Neural progenitor cell (in vitro differentiated cells): ENCODE measurements around the gene NRP1. TPM values are rescaled to one million over a fixed set of nuclear protein-coding genes. Genes with fewer than 3 reads are reported as not detected.

Experiments used
- DNase-seq: peaks from one replicate; pipeline ENCODE4 v3.0.0-alpha.2; 2016; ENCODE audit warnings: low spot score
- H2AFZ ChIP-seq: fragments of 200-600 bp; sonication (generic); replicated peaks from 2 replicates; pipeline ENCODE4 v1.6.1; 2016; ENCODE audit warnings: antibody characterized with exemption
- H3F3A ChIP-seq: fragments of 200-600 bp; sonication (generic); 2 replicates; pipeline ENCODE4 v1.6.1; 2016; ENCODE audit warnings: antibody characterized with exemption, low read depth
- H3K27ac ChIP-seq: fragments of 200-600 bp; sonication (generic); 2 replicates; pipeline ENCODE4 v1.5.1; 2016; ENCODE audit warnings: mild to moderate bottlenecking
- H3K27me3 ChIP-seq: fragments of 200-600 bp; sonication (generic); 2 replicates; pipeline ENCODE4 v1.6.1; 2016; ENCODE audit warnings: mild to moderate bottlenecking, moderate library complexity
- H3K36me3 ChIP-seq: fragments of 200-600 bp; sonication (generic); 2 replicates; pipeline ENCODE4 v1.5.1; 2016
- H3K4me1 ChIP-seq: fragments of 200-600 bp; sonication (generic); 2 replicates; pipeline ENCODE4 v1.6.1; 2016; ENCODE audit warnings: mixed run types
- H3K4me2 ChIP-seq: fragments of 200-600 bp; sonication (generic); 2 replicates; pipeline ENCODE4 v1.6.1; 2016
- H3K4me3 ChIP-seq: fragments of 200-600 bp; sonication (generic); 2 replicates; pipeline ENCODE4 v1.5.1; 2016
- H3K79me2 ChIP-seq: fragments of 200-600 bp; sonication (generic); 2 replicates; pipeline ENCODE4 v1.6.1; 2016; ENCODE audit warnings: low read depth
- H3K9ac ChIP-seq: fragments of 200-600 bp; sonication (generic); 2 replicates; pipeline ENCODE4 v1.6.1; 2016
- H3K9me3 ChIP-seq: fragments of 200-600 bp; sonication (generic); 2 replicates; pipeline ENCODE4 v1.5.1; 2016; ENCODE audit warnings: low read depth
- H4K20me1 ChIP-seq: fragments of 200-600 bp; sonication (generic); 2 replicates; pipeline ENCODE4 v1.6.1; 2016; ENCODE audit warnings: low read depth
- H3K27ac Mint-ChIP-seq: 3 replicates; pipeline ENCODE4 v1.8.0; 2021; ENCODE audit warnings: mixed read lengths
- H3K27me3 Mint-ChIP-seq: 2 replicates; pipeline ENCODE4 v1.8.0; 2022; ENCODE audit warnings: low read depth, mild to moderate bottlenecking, inconsistent platforms, moderate library complexity, mixed read lengths; ENCODE audit not compliant: insufficient read depth
- H3K36me3 Mint-ChIP-seq: 3 replicates; pipeline ENCODE4 v1.8.0; 2021; ENCODE audit warnings: mixed read lengths
- H3K4me1 Mint-ChIP-seq: 3 replicates; pipeline ENCODE4 v1.8.0; 2021; ENCODE audit warnings: mixed read lengths
- H3K4me3 Mint-ChIP-seq: 3 replicates; pipeline ENCODE4 v1.8.0; 2021; ENCODE audit warnings: mild to moderate bottlenecking, moderate library complexity, mixed read lengths
- H3K9me3 Mint-ChIP-seq: 3 replicates; pipeline ENCODE4 v1.8.0; 2020; ENCODE audit warnings: mixed read lengths
- CTCF ChIP-seq: fragments of 200-600 bp; sonication (generic); IDR thresholded peaks from 2 replicates; pipeline ENCODE4 v1.5.1; 2017; ENCODE audit warnings: antibody characterized with exemption, mild to moderate bottlenecking
- EZH2 ChIP-seq: fragments of 200-600 bp; sonication (generic); IDR thresholded peaks from 2 replicates; pipeline ENCODE4 v1.6.1; 2017; ENCODE audit warnings: antibody characterized with exemption, mild to moderate bottlenecking, moderate library complexity
- EZH2phosphoT487 ChIP-seq: fragments of 200-600 bp; sonication (generic); IDR thresholded peaks from 2 replicates; pipeline ENCODE4 v1.6.1; 2017; ENCODE audit warnings: antibody characterized with exemption
- total RNA-seq: library from RNA; depleted of rRNA; stranded (reverse); fragments of >200 nt; gene quantifications from 2 replicates; pipeline ENCODE4 v1.2.3, GENCODE V29; 2015; ENCODE audit warnings: low replicate concordance

The NRP1 gene
- total RNA-seq, 1 donor from 2014 or later: 1.9 TPM

GRCh38 chr10:33150889-33151288 is 183.6 kb downstream of the NRP1 start:
- Mint-ChIP-seq H3K36me3 (no peaks in the 10 kb centered on the region), H3K9me3 (peaks cover 9% of the 10 kb centered on the region), H3K27me3 (peaks cover 6% of the 10 kb centered on the region), H3K27ac (no peak overlapping the region), H3K4me3 (no peak overlapping the region), H3K4me1 (peaks cover 8% of the 10 kb centered on the region)
- Histone ChIP-seq H3K79me2 (no peaks in the 10 kb centered on the region), H3K36me3 (no peaks in the 10 kb centered on the region), H3F3A (no peaks in the 10 kb centered on the region), H3K4me1 (peaks cover 6% of the 10 kb centered on the region), H3K4me2 (no peak overlapping the region), H3K4me3 (no peak overlapping the region), H3K27ac (no peak overlapping the region), H3K27me3 (no peaks in the 10 kb centered on the region), H3K9ac (no peak overlapping the region), H4K20me1 (no peaks in the 10 kb centered on the region), H3K9me3 (no peaks in the 10 kb centered on the region), H2AFZ (no peak overlapping the region)
- TF ChIP-seq EZH2phosphoT487 (no peak), EZH2 (no peak), CTCF (no peak)
- DNase-seq: no peak

- H3K4me1 Mint-ChIP-seq: peaks cover 12% of the 10 kb centered on the region
- no peaks in the 10 kb centered on the region for H3F3A ChIP-seq
- no peak for DNase-seq
- H3K36me3 ChIP-seq: no peaks in the 10 kb centered on the region
- no peak overlapping the region for H3K9ac ChIP-seq
- TF ChIP-seq CTCF (no peak), EZH2phosphoT487 (no peak), EZH2 (no peak)
- no peak overlapping the region for H3K4me3 Mint-ChIP-seq
- no peaks in the 10 kb centered on the region for H4K20me1 ChIP-seq
- H3K4me1 ChIP-seq: peaks cover 6% of the 10 kb centered on the region
- no peak overlapping the region for H3K27ac Mint-ChIP-seq
- H3K27ac ChIP-seq: no peak overlapping the region
- H2AFZ ChIP-seq: no peak overlapping the region
- H3K36me3 Mint-ChIP-seq: no peaks in the 10 kb centered on the region
- H3K4me2 ChIP-seq: no peak overlapping the region
- H3K4me3 ChIP-seq: no peak overlapping the region
- H3K27me3 ChIP-seq: no peaks in the 10 kb centered on the region
- H3K27me3 Mint-ChIP-seq: peaks cover 9% of the 10 kb centered on the region
- no peaks in the 10 kb centered on the region for H3K79me2 ChIP-seq
- H3K9me3 Mint-ChIP-seq: peaks cover 9% of the 10 kb centered on the region
- no peaks in the 10 kb centered on the region for H3K9me3 ChIP-seq
Measured at GRCh38 chr10:33150146-33150545, 184.3 kb downstream of the NRP1 start.

GRCh38 chr10:33147013-33147310 is 187.5 kb downstream of the NRP1 start:
- H3K4me3 ChIP-seq: no peak overlapping the region

More at GRCh38 chr10:33147013-33147310, 187.5 kb downstream of the NRP1 start:
- peaks cover 22% of the 10 kb centered on the region for H3K27me3 Mint-ChIP-seq
- H3K27ac ChIP-seq: no peak overlapping the region
- peaks cover 15% of the 10 kb centered on the region for H3K9me3 Mint-ChIP-seq
- H3K4me3 Mint-ChIP-seq: no peak overlapping the region
- peaks cover 27% of the 10 kb centered on the region for H3K4me1 Mint-ChIP-seq
- no peaks in the 10 kb centered on the region for H3K27me3 ChIP-seq
- H4K20me1 ChIP-seq: no peaks in the 10 kb centered on the region
- no peak for DNase-seq
- no peaks in the 10 kb centered on the region for H3K4me1 ChIP-seq
- no peaks in the 10 kb centered on the region for H3K9me3 ChIP-seq
- H3K9ac ChIP-seq: no peak overlapping the region
- no peak overlapping the region for H3K4me2 ChIP-seq
- no peak overlapping the region for H3K27ac Mint-ChIP-seq
- no peaks in the 10 kb centered on the region for H3F3A ChIP-seq
- no peaks in the 10 kb centered on the region for H3K79me2 ChIP-seq
- no peak overlapping the region for H2AFZ ChIP-seq
- no peak for TF ChIP-seq CTCF
- TF ChIP-seq EZH2phosphoT487: no peak
- TF ChIP-seq EZH2: no peak
- H3K36me3 Mint-ChIP-seq: no peaks in the 10 kb centered on the region
- no peaks in the 10 kb centered on the region for H3K36me3 ChIP-seq
